Stimulated activated CD4-positive, alpha-beta T cell treated with anti-CD3 and anti-CD28 coated beads, Interleukin-12 subunit alpha, Interleukin-12 subunit beta, amount 100 ng/mL, for 4 hours (primary cell): ENCODE data around the gene TRAPPC5.
"Not testable (repeated sequence)": the region's sequence is repeated elsewhere in the genome, so short reads cannot be mapped to it uniquely, and the experiment has no call there.

Source experiments
- DNase-seq: peaks from one replicate; pipeline ENCODE4 v3.0.0-alpha.2; 2020

The TRAPPC5 gene

GRCh38 chr19:7680606-7681339, at the start of gene TRAPPC5:
Gene TRAPPC5 (plus strand): TSS chr19:7680833. CDS start chr19:7682254, 1,421 bp downstream.
- DNase-seq, result peak; percentile 87

DNA sequence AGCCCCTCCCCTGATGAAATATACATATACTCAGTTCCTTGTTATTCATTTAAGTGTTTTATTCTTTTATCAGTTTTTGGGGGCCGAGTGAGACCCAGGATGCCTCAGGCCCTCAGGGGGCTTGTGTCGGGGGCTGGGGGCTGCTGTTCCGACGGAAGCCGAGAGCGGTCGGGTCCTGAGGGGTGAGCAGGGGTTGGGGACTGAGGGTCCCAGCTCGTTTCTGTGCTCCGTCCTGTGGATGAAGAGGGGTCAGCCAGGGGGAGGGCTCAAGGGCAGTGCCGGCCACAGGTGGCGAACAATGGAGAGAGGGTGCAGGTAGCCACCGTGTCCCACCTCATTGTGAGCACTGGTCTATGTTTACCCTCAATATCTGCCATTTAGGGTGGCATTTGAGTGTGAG, 49.1 kb upstream of the TRAPPC5 start:
- no peak for DNase-seq

DNA sequence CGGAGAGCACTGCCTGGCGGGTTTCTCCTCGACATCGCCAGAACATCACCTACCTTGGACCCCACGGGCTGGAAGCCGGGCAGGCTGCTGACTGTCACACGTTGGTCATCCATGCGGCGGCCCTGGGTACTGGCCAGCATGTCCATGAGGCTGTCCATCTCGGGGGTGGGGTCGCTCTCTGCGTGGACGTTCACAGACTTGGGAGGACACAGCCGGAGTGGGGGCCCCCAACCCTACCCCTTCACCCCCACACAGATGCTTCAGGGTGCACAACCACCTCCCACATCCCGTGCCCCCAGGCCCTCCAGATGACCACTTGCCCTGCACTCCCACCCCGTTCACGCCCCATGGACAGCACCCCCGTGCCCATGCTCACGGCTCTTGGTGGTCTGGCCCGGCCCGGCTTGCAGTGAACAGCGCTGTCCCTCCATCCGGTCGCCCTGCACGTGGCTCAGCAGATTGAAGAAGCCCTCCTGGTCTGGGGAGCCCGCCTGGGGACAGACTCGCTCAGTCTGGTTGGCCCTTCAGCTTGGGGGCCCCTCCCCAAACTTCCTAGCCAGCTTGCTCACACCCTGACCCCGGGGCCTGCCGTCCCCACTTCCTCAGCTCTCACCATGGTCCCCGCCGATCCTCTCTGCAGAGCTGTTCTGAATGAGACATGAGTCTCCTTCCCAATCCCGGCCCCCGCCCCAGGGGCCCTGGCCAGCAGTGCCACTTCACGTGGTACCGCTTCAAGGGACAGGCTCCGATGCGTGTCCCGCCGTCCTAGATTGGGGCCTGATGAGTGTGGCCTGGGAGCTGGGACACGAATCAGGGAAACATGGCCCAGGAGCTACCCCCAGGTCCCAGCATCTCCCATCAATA, 48.1 kb upstream of the TRAPPC5 start:
- DNase-seq, result no peak

DNA sequence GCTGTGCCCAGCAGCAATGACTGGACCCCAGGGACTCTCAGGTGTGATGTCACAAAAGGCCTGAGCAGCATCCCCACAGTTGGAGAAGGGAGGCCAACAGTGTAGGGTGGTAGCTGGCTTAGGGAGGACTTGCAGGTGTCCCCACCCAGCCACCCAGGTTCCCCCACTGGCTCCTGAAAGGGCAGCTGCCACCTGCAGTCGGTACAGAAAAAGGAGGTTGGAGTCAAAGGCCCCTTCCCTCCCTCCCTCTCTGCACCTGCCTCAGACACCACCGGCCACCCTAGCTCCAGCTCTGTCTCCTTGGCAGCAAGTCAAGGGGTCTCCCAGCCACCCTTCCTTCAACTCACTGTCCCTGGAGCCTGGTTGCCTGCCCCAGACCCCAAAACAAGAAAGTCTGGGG, 46.9 kb upstream of the TRAPPC5 start, which contains the start of gene PCP2:
Gene PCP2 (minus strand): TSS at position 22 of the 400 bp plus-strand sequence. CDS start 262 bp downstream, outside the sequence.
- no peak for DNase-seq

DNA sequence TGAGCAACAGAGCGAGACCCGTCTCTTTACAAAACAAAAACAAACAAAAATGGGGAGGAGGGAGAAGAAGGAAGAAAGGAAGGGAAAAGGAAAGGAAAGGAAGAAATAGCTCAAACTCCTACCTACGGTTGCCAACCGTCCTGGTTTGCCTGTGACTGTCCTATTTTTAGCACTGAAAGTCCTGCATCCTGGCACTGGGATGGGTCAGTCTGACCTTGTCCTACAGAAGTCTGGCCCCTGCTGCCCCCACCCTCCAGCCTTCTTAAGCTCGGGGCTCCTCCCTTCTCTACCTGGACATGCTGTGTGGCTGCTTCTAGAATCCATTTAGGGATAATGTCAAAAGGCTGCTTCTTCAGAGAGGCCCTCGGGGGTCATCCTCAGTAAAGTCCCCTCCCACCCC, 45.0 kb upstream of the TRAPPC5 start:
- DNase-seq, result no peak

- no peak for DNase-seq
These were observed 44.3 kb upstream of the TRAPPC5 start for GRCh38 chr19:7636317-7636690.

DNA sequence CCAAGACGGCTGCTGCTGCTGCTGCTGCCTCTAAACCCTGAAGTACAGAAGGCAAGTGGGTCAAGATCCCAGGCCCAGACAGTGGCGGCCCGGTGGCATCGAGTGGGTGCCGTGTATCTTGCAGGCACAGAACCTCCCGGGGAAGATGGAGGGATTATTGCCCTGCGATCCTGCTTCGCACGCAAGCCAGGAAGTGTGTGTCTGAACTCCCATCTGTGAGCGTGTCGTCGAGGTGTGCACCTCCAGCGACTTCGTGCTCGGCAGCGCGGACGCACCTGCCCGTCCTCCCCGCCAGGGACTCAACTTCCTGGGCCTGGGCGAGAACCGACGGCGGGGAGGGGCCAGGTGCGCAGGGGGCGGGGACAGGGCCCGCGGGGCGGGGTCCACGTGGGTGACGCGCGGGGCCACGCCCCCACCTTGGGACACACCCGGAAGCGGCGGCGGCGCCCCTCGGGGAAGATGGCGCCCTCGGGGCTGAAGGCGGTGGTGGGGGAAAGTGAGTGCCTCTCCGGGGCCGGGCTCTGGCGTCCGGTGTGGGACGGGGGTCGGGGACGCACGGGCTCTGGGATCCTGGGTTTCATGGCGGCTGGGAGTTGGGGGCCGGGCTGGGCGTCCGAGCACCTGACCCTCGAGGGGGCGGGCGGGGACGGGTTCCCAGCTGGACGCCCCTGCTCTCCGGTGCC, 43.8 kb upstream of the TRAPPC5 start, which contains the start of gene STXBP2:
Gene STXBP2 (plus strand): TSS at position 420 of the 683 bp plus-strand sequence. CDS start 40 bp downstream, at position 460.
- DNase-seq, result peak; percentile 92

DNA sequence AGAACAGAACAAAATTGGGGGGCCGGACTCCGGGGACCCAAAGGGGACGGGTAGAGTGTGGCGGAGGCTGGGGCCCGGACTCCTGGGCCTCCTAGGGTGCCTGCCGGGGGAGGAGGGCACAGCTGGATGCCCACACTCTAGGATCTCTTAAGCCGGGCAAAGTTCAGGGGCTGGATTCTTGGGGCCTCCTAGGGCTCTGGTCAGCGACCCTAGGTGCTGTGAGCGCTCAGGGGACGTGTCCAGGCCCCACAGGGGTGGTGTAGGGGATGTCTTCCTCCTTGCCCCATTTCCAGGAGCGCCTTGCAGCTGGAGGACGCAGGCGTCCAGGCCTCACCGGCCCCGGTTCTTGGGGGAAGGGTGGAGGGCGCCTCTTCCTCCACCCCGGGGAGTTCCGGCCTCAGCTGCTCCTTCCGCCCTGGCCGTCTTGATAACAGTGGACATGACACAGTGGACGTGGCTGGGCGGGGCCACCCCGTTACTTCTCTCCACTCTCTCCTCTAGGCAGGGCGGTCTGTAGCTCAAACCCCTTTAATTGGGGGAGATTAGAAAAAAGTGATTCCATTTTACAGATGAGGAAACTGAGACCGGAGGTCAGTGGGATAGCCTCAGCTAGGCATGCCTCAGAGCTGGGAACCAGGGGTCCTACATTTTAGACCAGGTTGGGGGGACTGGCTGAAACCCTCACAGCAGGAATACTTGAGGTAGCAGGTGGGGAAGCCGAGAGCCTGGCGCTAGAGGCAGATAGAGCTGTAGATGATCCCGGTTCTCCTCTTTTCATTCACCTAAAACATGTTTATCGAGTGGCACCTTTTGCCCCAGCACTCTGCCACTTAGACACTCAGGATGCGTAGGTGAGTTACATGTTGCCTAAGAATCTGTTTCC, 43.0 kb upstream of the TRAPPC5 start:
- DNase-seq, result no peak

- DNase-seq, result no peak
These were observed 41.7 kb upstream of the TRAPPC5 start for GRCh38 chr19:7638802-7639465.

- no peak for DNase-seq
These were observed 40.7 kb upstream of the TRAPPC5 start for GRCh38 chr19:7639863-7640348.

GRCh38 chr19:7640803-7641202, 39.8 kb upstream of the TRAPPC5 start:
- DNase-seq, result no peak

GRCh38 chr19:7641290-7642276, 39.0 kb upstream of the TRAPPC5 start:
- no peak for DNase-seq

GRCh38 chr19:7642295-7643030, 38.2 kb upstream of the TRAPPC5 start:
- DNase-seq, result no peak

GRCh38 chr19:7643031-7643415, 37.6 kb upstream of the TRAPPC5 start:
- no peak for DNase-seq

- not testable (repeated sequence) for DNase-seq
These were observed 36.7 kb upstream of the TRAPPC5 start for GRCh38 chr19:7643629-7644549.

- DNase-seq, result no peak
These were observed 36.1 kb upstream of the TRAPPC5 start for GRCh38 chr19:7644550-7644877.

- DNase-seq, result no peak
These were observed 35.5 kb upstream of the TRAPPC5 start for GRCh38 chr19:7645163-7645562.

GRCh38 chr19:7645656-7646425, 34.8 kb upstream of the TRAPPC5 start:
- DNase-seq, result no peak
